Stimulated activated CD8-positive, alpha-beta memory T cell treated with anti-CD3 and anti-CD28 coated beads, Interleukin-7, amount 100 ng/mL, for 4 hours (primary cell): Measurements from ENCODE around the gene POGZ.
"Not testable (repeated sequence)": the region's sequence is repeated elsewhere in the genome, so short reads cannot be mapped to it uniquely, and the experiment has no call there.

Source experiments
- DNase-seq, 2 donors: peaks; one replicate each; pipeline ENCODE4 v3.0.0-alpha.2; 2020; ENCODE audit warnings: low read depth in 2 of 2

The POGZ gene

GRCh38 chr1:151476083-151476482 is 16.8 kb upstream of the POGZ start:
- no peak for DNase-seq

GRCh38 chr1:151475175-151475574 is 15.9 kb upstream of the POGZ start:
- DNase-seq: no peak

GRCh38 chr1:151474745-151475144 is 15.5 kb upstream of the POGZ start:
- no peak for DNase-seq

GRCh38 chr1:151472856-151473731 is 13.8 kb upstream of the POGZ start:
- DNase-seq: no peak

GRCh38 chr1:151465026-151465425 is 5.7 kb upstream of the POGZ start:
- no peak for DNase-seq

- no peak for DNase-seq
Observed at GRCh38 chr1:151461694-151462093, 2.4 kb upstream of the POGZ start.

- DNase-seq: peak; percentile 34 to 41
Observed at GRCh38 chr1:151458802-151459330, 428 bp downstream of the POGZ start.

GRCh38 chr1:151457911-151458801 is 1.1 kb downstream of the POGZ start:
- DNase-seq: peak; percentile 38 to 74

- DNase-seq: no peak
Observed at GRCh38 chr1:151455966-151456365, 3.3 kb downstream of the POGZ start.

- DNase-seq: no peak
Observed at GRCh38 chr1:151455231-151455630, 4.1 kb downstream of the POGZ start.

- no peak for DNase-seq
Observed at GRCh38 chr1:151447696-151448095, 11.6 kb downstream of the POGZ start.

GRCh38 chr1:151444783-151445177 is 14.5 kb downstream of the POGZ start:
- no peak for DNase-seq

GRCh38 chr1:151443846-151444782 is 15.2 kb downstream of the POGZ start:
- peak; percentile 38 to 55 for DNase-seq

GRCh38 chr1:151437396-151437795 is 21.9 kb downstream of the POGZ start:
- DNase-seq: not testable (repeated sequence)

GRCh38 chr1:151436985-151437384 is 22.3 kb downstream of the POGZ start:
- DNase-seq: no peak

GRCh38 chr1:151435174-151435573 is 24.1 kb downstream of the POGZ start:
- DNase-seq: no peak

- not testable (repeated sequence) for DNase-seq
Observed at GRCh38 chr1:151433827-151434226, 25.5 kb downstream of the POGZ start.

GRCh38 chr1:151428068-151428467 is 31.2 kb downstream of the POGZ start:
- no peak for DNase-seq

- DNase-seq: no peak
Observed at GRCh38 chr1:151425103-151425502, 34.2 kb downstream of the POGZ start.

GRCh38 chr1:151419819-151420218 is 39.5 kb downstream of the POGZ start:
- DNase-seq: no peak

- no peak for DNase-seq
Observed at GRCh38 chr1:151418081-151418480, 41.2 kb downstream of the POGZ start.
